Measurements from ENCODE around the gene SPON2. TPM values are rescaled to one million over a fixed set of nuclear protein-coding genes. Genes with fewer than 3 reads are reported as not detected.

SPON2 gene
- total and polyA plus RNA-seq, 2 donors from 2014 or later: 16.7 to 116 TPM

- no peak for DNase-seq
- no peaks in the 10 kb centered on the region for H3K27me3 ChIP-seq (ENCODE audit: control insufficient read depth, insufficient read depth, low read length)
- H3K4me3 ChIP-seq (ENCODE audit: low read length in 3 of 3): no peak overlapping the region
- no peak for FAIRE-seq
- H3K9ac ChIP-seq (ENCODE audit: low read length in 3 of 3): no peak overlapping the region
- H3K36me3 ChIP-seq (ENCODE audit: control insufficient read depth in 2 of 3, insufficient read depth in 3 of 3, low read length in 3 of 3): no peaks in the 10 kb centered on the region
- no peak for TF ChIP-seq CTCF (IDR thresholded peaks at IDR 0.05; ENCODE audit: borderline replicate concordance, extremely low read depth, insufficient read depth)
- peaks cover 0 to 14% (median 0%) of the 10 kb centered on the region in 3 donors for H3K9me3 ChIP-seq (ENCODE audit: control insufficient read depth in 2 of 3, insufficient read depth in 1 of 3, low read length in 3 of 3)
- H3K27ac ChIP-seq (ENCODE audit: low read depth in 2 of 2, low read length in 2 of 2): no peak overlapping the region
- H3K4me1 ChIP-seq (ENCODE audit: control insufficient read depth in 2 of 3, insufficient read depth in 2 of 3, low read depth in 1 of 3, low read length in 3 of 3): peaks cover 0 to 5% (median 0%) of the 10 kb centered on the region in 3 donors
- intact Hi-C loops (cut with DNase I): no loop called here
Observed at GRCh38 chr4:1153567-1154090, 18.8 kb downstream of the SPON2 start.

GRCh38 chr4:1152290-1152689, 20.1 kb downstream of the SPON2 start:
- peaks cover 0 to under 1% (median 0%) of the 10 kb centered on the region in 3 donors for H3K9me3 ChIP-seq (ENCODE audit: control insufficient read depth in 2 of 3, insufficient read depth in 1 of 3, low read length in 3 of 3)
- H3K27me3 ChIP-seq (ENCODE audit: control insufficient read depth, insufficient read depth, low read length): no peaks in the 10 kb centered on the region
- no peak overlapping the region for H3K27ac ChIP-seq (ENCODE audit: low read depth in 2 of 2, low read length in 2 of 2)
- no peak for DNase-seq
- H3K9ac ChIP-seq (ENCODE audit: low read length in 3 of 3): no peak overlapping the region
- H3K4me1 ChIP-seq (ENCODE audit: control insufficient read depth in 2 of 3, insufficient read depth in 2 of 3, low read depth in 1 of 3, low read length in 3 of 3): peaks cover 0 to 5% (median 0%) of the 10 kb centered on the region in 3 donors
- FAIRE-seq: no peak
- H3K4me3 ChIP-seq (ENCODE audit: low read length in 3 of 3): no peak overlapping the region
- H3K36me3 ChIP-seq (ENCODE audit: control insufficient read depth in 2 of 3, insufficient read depth in 3 of 3, low read length in 3 of 3): no peaks in the 10 kb centered on the region
- TF ChIP-seq CTCF (IDR thresholded peaks at IDR 0.05; ENCODE audit: borderline replicate concordance, extremely low read depth, insufficient read depth): no peak
- intact Hi-C loops (cut with DNase I): no loop called here

- intact Hi-C loops (cut with DNase I): no loop called here
- FAIRE-seq (no peak), DNase-seq (no peak)
- no peaks in the 10 kb centered on the region for H3K27me3 ChIP-seq (ENCODE audit: control insufficient read depth, insufficient read depth, low read length)
- H3K27ac ChIP-seq (ENCODE audit: low read depth in 2 of 2, low read length in 2 of 2): no peak overlapping the region
- TF ChIP-seq CTCF (IDR thresholded peaks at IDR 0.05; ENCODE audit: borderline replicate concordance, extremely low read depth, insufficient read depth): no peak
- H3K4me1 ChIP-seq (ENCODE audit: control insufficient read depth in 2 of 3, insufficient read depth in 2 of 3, low read depth in 1 of 3, low read length in 3 of 3): peaks cover 0 to 5% (median 0%) of the 10 kb centered on the region in 3 donors
- H3K9me3 ChIP-seq (ENCODE audit: control insufficient read depth in 2 of 3, insufficient read depth in 1 of 3, low read length in 3 of 3): no peaks in the 10 kb centered on the region
- H3K4me3 ChIP-seq (ENCODE audit: low read length in 3 of 3): no peak overlapping the region
- no peak overlapping the region for H3K9ac ChIP-seq (ENCODE audit: low read length in 3 of 3)
- no peaks in the 10 kb centered on the region for H3K36me3 ChIP-seq (ENCODE audit: control insufficient read depth in 2 of 3, insufficient read depth in 3 of 3, low read length in 3 of 3)
Observed at GRCh38 chr4:1151541-1151940, 20.8 kb downstream of the SPON2 start.

- FAIRE-seq: no peak
Observed at GRCh38 chr4:1150875-1151274, 21.5 kb downstream of the SPON2 start.

More at GRCh38 chr4:1150875-1151274, 21.5 kb downstream of the SPON2 start:
- Histone ChIP-seq H3K4me3 (ENCODE audit: low read length in 3 of 3) (no peak overlapping the region), H3K36me3 (ENCODE audit: control insufficient read depth in 2 of 3, insufficient read depth in 3 of 3, low read length in 3 of 3) (no peaks in the 10 kb centered on the region), H3K9ac (ENCODE audit: low read length in 3 of 3) (no peak overlapping the region), H3K27ac (ENCODE audit: low read depth in 2 of 2, low read length in 2 of 2) (no peak overlapping the region), H3K4me1 (ENCODE audit: control insufficient read depth in 2 of 3, insufficient read depth in 2 of 3, low read depth in 1 of 3, low read length in 3 of 3) (peaks cover 0 to 5% (median 0%) of the 10 kb centered on the region in 3 donors), H3K9me3 (ENCODE audit: control insufficient read depth in 2 of 3, insufficient read depth in 1 of 3, low read length in 3 of 3) (no peaks in the 10 kb centered on the region), H3K27me3 (ENCODE audit: control insufficient read depth, insufficient read depth, low read length) (no peaks in the 10 kb centered on the region)
- no peak for TF ChIP-seq CTCF (IDR thresholded peaks at IDR 0.05; ENCODE audit: borderline replicate concordance, extremely low read depth, insufficient read depth)
- DNase-seq: no peak
- intact Hi-C loops (cut with DNase I): no loop called here

All from kidney (tissue), 14 donors.